Esophagus (tissue), 2 donors: ENCODE measurements around the gene NTRK2. TPM values are rescaled to one million over a fixed set of nuclear protein-coding genes. Genes with fewer than 3 reads are reported as not detected.

Experiments used
- H3K27ac ChIP-seq, 2 donors: one replicate each; pipeline ENCODE4 v1.5.1; 2013; ENCODE audit warnings: low read depth in 2 of 2, mild to moderate bottlenecking in 2 of 2, inconsistent platforms in 1 of 2, low read length in 1 of 2, moderate library complexity in 1 of 2
- H3K27me3 ChIP-seq, 2 donors: one replicate each; pipeline ENCODE4 v1.6.1; 2013; ENCODE audit warnings: low read length in 2 of 2, control low read depth in 1 of 2, mild to moderate bottlenecking in 1 of 2; ENCODE audit not compliant: insufficient read depth in 2 of 2, control insufficient read depth in 1 of 2
- H3K36me3 ChIP-seq, 2 donors: one replicate each; pipeline ENCODE4 v1.6.1; 2013; ENCODE audit warnings: low read length in 1 of 2; ENCODE audit not compliant: control insufficient read depth in 2 of 2, insufficient read depth in 2 of 2
- H3K4me1 ChIP-seq, 2 donors: one replicate each; pipeline ENCODE4 v1.6.1; 2013; ENCODE audit warnings: low read length in 1 of 2; ENCODE audit not compliant: control insufficient read depth in 2 of 2, insufficient read depth in 2 of 2
- H3K4me3 ChIP-seq, 2 donors: one replicate each; pipeline ENCODE4 v1.5.1; 2013; ENCODE audit warnings: low read length in 2 of 2, mild to moderate bottlenecking in 2 of 2, low read depth in 1 of 2, moderate library complexity in 1 of 2
- H3K9me3 ChIP-seq, 2 donors: one replicate each; pipeline ENCODE4 v1.6.1; 2013; ENCODE audit warnings: mild to moderate bottlenecking in 2 of 2, low read depth in 1 of 2, low read length in 1 of 2, moderate library complexity in 1 of 2; ENCODE audit not compliant: control insufficient read depth in 2 of 2, insufficient read depth in 1 of 2
- WGBS, 2 donors: extraction: QIAGEN DNeasy Blood & Tissue Kit; methylation state at CpG; one replicate each; pipeline ENCODE4 v1.1.7; 2013; 5-methylcytosine and 5-hydroxymethylcytosine counted together
- polyA plus RNA-seq, 2 donors: library from polyadenylated mRNA; stranded (reverse); fragments of 200-250 nt; gene quantifications; one replicate each; pipeline ENCODE4 v1.2.3, GENCODE V29; 2013
- donor health status: healthy with polysubstance abuse.
- donor health status: Bipolar disorder and iron deficiency.

NTRK2 gene
- 1 to 10 TPM; 1.2 to 3.6 TPM for polyA plus RNA-seq

- peaks cover 0 to 6% of the 10 kb centered on the region in 2 donors for H3K27me3 ChIP-seq
- WGBS, 2 donors: 1 to 3% methylated on average over 62 to 69 of the region's 69 CpGs
- peaks cover 3 to 21% of the 10 kb centered on the region in 2 donors for H3K4me1 ChIP-seq
Measured at GRCh38 chr9:84669288-84670137, at the start of gene NTRK2. TSS of gene NTRK2 (plus strand) at chr9:84669729. CDS start at chr9:84670749, 1,020 bp downstream.

GRCh38 chr9:84620338-84620737 lies 49.2 kb upstream of the NTRK2 start:
- Histone ChIP-seq H3K4me3 (no peak overlapping the region), H3K9me3 (no peaks in the 10 kb centered on the region), H3K27ac (no peak overlapping the region), H3K4me1 (no peaks in the 10 kb centered on the region), H3K27me3 (no peaks in the 10 kb centered on the region), H3K36me3 (no peaks in the 10 kb centered on the region)
- 84 to 92% methylated on average over 2 of the region's 2 CpGs for WGBS, 2 donors

More at GRCh38 chr9:84669288-84670137, at the start of gene NTRK2:
- no peaks in the 10 kb centered on the region for H3K36me3 ChIP-seq
- H3K4me3 ChIP-seq: peak within 1 kb of the TSS; percentile 47 to 64
- no peaks in the 10 kb centered on the region for H3K9me3 ChIP-seq
- H3K27ac ChIP-seq: peak within 1 kb of the TSS; percentile 26 to 40

GRCh38 chr9:84621811-84622210 lies 47.7 kb upstream of the NTRK2 start:
- H3K27ac ChIP-seq: no peak overlapping the region
- no peak overlapping the region for H3K4me3 ChIP-seq
- no peaks in the 10 kb centered on the region for H3K27me3 ChIP-seq
- WGBS, 2 donors: 90 to 91% methylated on average over 2 of the region's 2 CpGs
- H3K4me1 ChIP-seq: no peaks in the 10 kb centered on the region
- H3K9me3 ChIP-seq: no peaks in the 10 kb centered on the region
- H3K36me3 ChIP-seq: no peaks in the 10 kb centered on the region

GRCh38 chr9:84622981-84623380 lies 46.5 kb upstream of the NTRK2 start:
- WGBS, 2 donors: 77 to 80% methylated on average over 7 of the region's 7 CpGs
- H3K36me3 ChIP-seq: no peaks in the 10 kb centered on the region
- no peaks in the 10 kb centered on the region for H3K27me3 ChIP-seq
- no peaks in the 10 kb centered on the region for H3K4me1 ChIP-seq
- H3K9me3 ChIP-seq: no peaks in the 10 kb centered on the region
- no peak overlapping the region for H3K27ac ChIP-seq
- no peak overlapping the region for H3K4me3 ChIP-seq

- H3K27ac ChIP-seq: no peak overlapping the region
- H3K9me3 ChIP-seq: no peaks in the 10 kb centered on the region
- 81 to 91% methylated on average over 1 of the region's 1 CpG for WGBS, 2 donors
- no peak overlapping the region for H3K4me3 ChIP-seq
- H3K4me1 ChIP-seq: no peaks in the 10 kb centered on the region
- H3K27me3 ChIP-seq: no peaks in the 10 kb centered on the region
- no peaks in the 10 kb centered on the region for H3K36me3 ChIP-seq
Measured at GRCh38 chr9:84636436-84636835, 33.1 kb upstream of the NTRK2 start.

- no peaks in the 10 kb centered on the region for H3K4me1 ChIP-seq
- H3K27me3 ChIP-seq: no peaks in the 10 kb centered on the region
- H3K27ac ChIP-seq: no peak overlapping the region
- no peaks in the 10 kb centered on the region for H3K9me3 ChIP-seq
- no peak overlapping the region for H3K4me3 ChIP-seq
- 66 to 69% methylated on average over 4 of the region's 4 CpGs for WGBS, 2 donors
- H3K36me3 ChIP-seq: no peaks in the 10 kb centered on the region
Measured at GRCh38 chr9:84642553-84643141, 26.9 kb upstream of the NTRK2 start.

GRCh38 chr9:84647699-84648098 lies 21.8 kb upstream of the NTRK2 start:
- Histone ChIP-seq H3K27me3 (no peaks in the 10 kb centered on the region), H3K36me3 (no peaks in the 10 kb centered on the region), H3K27ac (no peak overlapping the region), H3K9me3 (no peaks in the 10 kb centered on the region), H3K4me1 (no peaks in the 10 kb centered on the region), H3K4me3 (no peak overlapping the region)
- WGBS, 2 donors: 78 to 92% methylated on average over 3 of the region's 3 CpGs

GRCh38 chr9:84652496-84653120 lies 16.9 kb upstream of the NTRK2 start:
- no peak overlapping the region for H3K4me3 ChIP-seq
- no peaks in the 10 kb centered on the region for H3K4me1 ChIP-seq
- no peaks in the 10 kb centered on the region for H3K9me3 ChIP-seq
- H3K27me3 ChIP-seq: no peaks in the 10 kb centered on the region
- H3K36me3 ChIP-seq: no peaks in the 10 kb centered on the region
- H3K27ac ChIP-seq: no peak overlapping the region
- WGBS, 2 donors: 40 to 50% methylated on average over 4 of the region's 4 CpGs

- H3K36me3 ChIP-seq: no peaks in the 10 kb centered on the region
- no peaks in the 10 kb centered on the region for H3K27me3 ChIP-seq
- no peaks in the 10 kb centered on the region for H3K9me3 ChIP-seq
Measured at GRCh38 chr9:84655447-84655846, 14.1 kb upstream of the NTRK2 start.

More at GRCh38 chr9:84655447-84655846, 14.1 kb upstream of the NTRK2 start:
- Histone ChIP-seq H3K27ac (no peak overlapping the region), H3K4me3 (no peak overlapping the region), H3K4me1 (no peaks in the 10 kb centered on the region)
- WGBS, 2 donors: 69 to 77% methylated on average over 5 of the region's 5 CpGs
